Activated naive CD4-positive, alpha-beta T cell treated with anti-CD3 and anti-CD28 coated beads, Interleukin-2, amount 50 U/mL, for 16 hours (primary cell): ENCODE data around the gene RTRAF.
A peak's percentile ranks its signal among the peaks of the same experiment; 100 is the strongest.

Experiments
- DNase-seq: peaks from one replicate; pipeline ENCODE4 v3.0.0-alpha.2; 2020

Gene RTRAF

DNA sequence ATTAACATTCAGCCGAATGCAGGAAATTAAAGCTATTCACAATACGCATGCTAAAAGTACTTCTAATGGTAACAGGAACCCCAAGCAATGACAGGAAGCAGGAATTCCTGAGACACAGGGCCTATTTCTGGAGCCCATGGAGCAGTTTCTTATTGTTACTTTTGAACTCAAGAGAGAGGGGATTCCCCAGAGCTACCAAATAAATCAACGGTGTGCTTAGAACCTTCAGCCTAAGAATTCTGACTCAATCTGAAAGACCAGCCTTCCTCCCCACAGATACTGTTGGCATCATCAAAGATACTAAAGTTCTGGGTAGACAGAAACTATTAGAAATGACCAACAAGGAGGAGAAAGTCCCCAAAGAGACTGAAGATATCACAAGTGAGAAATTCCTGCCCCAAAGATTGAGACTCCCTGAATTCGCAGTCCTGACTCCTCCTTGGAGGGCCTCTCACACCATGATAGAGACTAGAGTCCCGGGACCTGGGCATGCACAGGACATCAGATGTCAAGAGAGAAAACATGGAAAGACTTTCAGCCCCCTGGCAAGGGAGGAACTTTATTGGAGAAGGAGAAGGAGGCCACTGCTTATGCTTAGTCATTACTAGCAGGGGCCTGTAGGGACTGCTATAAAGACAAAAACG is 32.7 kb downstream of the RTRAF start:
- DNase-seq: no peak

DNA sequence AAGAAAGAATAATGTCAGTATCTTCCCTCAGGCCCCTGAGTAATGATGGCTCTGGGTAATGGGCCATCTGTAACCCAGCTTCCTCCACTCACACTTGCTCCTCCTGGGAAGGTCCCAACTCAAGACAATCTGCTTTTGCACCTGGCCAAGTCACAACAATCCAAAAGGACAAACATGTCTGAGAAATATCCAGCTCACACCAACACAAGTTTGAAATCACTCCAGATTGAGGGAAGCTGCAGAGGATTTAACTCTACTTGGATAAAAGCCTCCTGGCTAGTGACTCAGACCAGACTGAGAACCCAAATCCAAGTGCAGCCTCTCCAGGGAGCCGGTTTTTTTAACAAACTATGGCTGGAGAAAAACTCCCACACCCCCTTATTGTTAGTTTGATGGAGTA is 34.2 kb downstream of the RTRAF start:
- no peak for DNase-seq

DNA sequence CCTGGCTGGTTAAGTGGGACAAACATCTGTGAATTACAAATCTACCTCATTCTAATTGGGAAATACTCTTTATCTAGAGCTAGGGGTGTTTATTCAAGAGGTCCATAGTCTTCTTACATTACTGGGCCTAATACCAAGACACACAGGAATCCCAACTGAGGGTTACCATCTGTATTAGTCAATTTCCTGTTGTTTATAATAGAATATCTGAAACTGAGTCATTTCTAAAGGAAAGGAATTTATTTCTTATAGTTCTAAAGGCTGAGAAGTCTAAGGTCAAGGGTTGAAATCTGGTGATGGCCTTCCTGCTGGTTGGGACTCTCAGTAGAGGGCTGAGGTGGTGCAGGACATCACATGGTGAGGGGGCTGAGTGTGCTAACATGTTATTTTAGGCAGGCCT is 36.0 kb downstream of the RTRAF start:
- DNase-seq: no peak

DNA sequence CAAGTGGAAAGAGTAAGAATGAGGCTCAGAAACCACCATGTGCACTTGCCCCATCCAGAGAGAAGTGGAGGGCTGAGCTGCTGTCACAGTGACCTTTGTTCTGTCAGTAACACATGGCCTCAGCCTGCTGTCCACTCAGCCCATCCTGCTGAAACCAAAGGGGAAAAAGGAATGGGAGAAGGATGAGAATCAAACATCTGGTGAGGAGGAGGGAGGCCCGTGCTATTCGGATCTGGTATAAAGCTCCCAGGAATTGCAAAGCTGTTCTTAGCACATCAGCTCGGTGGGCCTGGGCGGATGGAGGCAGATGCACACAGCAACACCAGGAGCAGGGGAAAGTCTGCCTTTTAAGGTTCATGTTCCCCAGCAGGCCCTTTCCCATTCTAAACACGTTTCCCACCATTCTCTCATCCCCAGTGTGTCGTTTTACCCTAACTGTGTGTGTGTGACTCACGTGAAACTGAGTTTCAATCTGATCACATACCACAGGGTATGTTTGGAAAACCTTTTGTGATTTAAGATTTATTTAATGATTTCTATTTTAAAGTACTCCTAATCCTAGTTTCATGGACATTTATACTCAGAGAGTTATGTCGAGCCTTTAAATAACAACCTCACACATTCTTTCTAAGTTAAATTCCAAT is 36.8 kb downstream of the RTRAF start:
- DNase-seq: no peak

- no peak for DNase-seq
These were observed 37.6 kb downstream of the RTRAF start for GRCh38 chr14:52026901-52027300.

DNA sequence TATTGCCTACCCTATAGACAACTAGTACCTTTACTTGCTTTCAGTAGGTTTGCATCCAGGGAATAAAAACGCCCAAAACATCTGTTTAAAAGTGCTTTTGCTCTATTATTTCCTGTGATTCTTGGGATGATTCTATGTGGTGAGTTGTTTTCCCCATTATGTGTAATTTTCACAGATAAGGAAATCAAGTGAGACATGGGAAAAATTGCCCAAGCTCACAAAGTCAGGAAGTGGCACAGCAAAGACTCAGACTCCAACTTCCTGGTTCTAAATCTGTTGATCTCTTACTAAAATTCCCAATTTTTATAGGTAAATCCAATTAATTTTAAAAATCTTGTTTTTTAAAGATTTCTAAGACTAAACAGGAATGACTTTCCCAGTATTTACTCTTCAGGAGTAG is 40.5 kb downstream of the RTRAF start:
- DNase-seq: no peak

DNA sequence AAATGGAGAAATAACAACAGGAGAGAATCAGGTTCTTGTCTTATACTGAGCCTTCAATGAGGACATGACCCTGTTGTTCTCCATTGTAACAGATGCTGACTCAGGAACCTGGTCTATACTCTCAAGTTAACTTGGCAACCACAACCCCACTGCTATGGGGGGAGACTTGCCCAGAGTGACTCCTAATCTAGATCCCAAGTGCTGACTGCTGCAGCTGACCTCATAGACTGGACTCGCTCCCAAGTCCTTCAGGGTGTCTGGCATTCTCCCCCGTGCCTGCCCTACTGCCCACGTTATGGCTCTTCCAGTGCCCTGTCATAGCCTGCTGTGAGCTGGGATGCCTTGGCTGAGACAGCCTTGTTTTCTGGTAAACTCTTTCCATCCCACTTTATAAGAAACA is 42.4 kb downstream of the RTRAF start:
- no peak for DNase-seq

GRCh38 chr14:52032204-52032801 is 43.0 kb downstream of the RTRAF start:
- no peak for DNase-seq

- no peak for DNase-seq
These were observed 43.8 kb downstream of the RTRAF start for GRCh38 chr14:52033101-52033642.

GRCh38 chr14:52039124-52039815 is 49.9 kb downstream of the RTRAF start:
- DNase-seq: no peak

DNA sequence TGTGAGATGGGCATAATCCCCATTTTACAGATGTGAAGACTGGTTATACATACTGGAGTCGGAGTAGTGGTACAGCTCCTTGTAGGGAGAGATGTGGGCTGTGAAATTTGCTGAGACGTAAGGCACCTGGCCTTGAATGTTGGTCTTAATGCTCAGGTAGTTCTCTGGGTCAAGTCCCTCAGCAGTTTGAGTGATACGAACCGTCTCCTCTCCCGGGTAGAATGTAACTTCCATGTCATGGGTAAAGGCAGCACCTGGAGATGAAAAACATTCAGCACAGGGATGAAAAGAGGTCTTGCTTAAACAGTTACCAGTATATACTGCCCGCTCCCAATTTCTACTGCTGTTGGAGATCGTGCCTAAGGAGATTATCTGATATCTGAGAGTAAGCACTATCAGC is 51.3 kb downstream of the RTRAF start:
- DNase-seq: no peak

DNA sequence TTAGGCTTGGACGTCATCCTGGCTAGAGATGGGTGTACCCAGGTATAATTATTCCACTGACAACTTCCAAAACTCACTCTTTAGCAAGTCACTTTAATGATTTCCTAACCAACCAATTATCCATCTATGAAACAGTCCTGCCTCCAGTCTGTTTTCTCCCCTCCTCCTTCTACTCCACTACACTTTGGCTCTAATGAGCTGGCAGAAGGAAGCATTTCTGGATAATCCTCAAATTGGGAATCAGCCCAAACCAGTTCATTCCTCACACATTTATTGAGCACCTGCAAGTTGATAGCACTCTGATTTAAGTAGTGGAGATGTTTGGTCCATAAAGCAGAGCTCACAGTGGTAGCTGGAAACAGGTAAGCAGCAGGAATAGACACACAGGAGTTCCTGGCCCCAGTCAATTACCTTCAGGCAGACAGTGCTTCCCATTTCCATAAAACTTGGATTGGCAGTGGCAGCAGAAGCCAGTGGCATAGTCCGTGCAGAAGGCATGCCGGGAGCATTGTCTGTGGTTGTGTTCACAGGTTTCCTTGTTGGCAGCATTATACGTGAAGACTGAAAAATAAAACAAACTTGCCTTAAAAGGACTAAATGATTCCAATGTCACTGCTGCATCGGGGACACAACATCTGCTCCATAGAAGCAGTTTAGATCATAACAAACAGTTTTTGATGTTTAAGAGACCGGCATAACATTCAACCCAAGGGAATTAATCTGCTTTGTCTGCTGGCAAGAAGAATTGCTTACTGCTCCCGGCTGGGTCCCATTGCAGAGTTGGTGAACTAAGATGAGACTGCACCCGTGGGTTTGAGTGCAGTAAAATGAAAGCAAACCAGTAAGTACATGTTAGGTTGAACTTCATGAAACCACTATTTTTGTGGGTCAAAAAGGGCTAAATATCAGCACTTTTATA is 53.3 kb downstream of the RTRAF start:
- DNase-seq: no peak

- DNase-seq: peak; percentile 24
These were observed 54.3 kb downstream of the RTRAF start for GRCh38 chr14:52043690-52044089.

DNA sequence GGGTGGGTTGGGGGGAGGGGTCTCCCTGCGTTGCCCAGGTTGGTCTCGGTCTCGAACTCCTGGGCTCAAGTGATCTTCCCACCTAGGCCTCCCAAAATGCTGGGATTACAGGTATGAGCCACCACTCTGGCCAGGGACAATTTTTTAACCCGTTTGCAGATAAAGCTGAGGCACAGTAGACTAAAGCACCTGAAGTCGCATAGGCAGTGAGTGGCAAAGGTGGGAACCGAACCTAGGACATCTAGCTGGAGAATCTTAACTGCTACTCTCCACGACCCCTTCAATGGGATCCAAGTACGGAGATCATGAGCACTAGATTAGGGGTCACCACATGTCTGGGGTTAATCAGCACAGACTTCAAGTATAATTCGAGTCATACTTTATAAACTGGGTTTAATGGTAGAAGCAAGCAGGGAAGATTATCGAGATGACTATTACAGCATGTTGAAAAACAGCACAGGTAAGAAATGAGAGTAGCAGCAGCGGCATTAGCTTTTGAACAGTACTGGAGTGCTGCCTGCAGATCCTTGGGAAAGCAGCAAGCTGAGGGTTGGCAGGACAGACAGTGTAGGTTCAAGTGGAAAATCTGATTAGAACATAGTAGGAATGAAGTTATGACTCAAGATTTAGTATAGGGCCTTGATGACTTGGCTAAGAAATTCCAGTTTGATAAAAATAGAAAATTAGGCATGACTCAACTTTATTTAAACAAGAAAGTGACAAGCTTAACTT is 55.6 kb downstream of the RTRAF start:
- DNase-seq: no peak

GRCh38 chr14:52046376-52046917 is 57.1 kb downstream of the RTRAF start:
- DNase-seq: no peak

GRCh38 chr14:52048116-52048515 is 58.8 kb downstream of the RTRAF start:
- DNase-seq: no peak

GRCh38 chr14:52048641-52049204 is 59.4 kb downstream of the RTRAF start:
- no peak for DNase-seq

DNA sequence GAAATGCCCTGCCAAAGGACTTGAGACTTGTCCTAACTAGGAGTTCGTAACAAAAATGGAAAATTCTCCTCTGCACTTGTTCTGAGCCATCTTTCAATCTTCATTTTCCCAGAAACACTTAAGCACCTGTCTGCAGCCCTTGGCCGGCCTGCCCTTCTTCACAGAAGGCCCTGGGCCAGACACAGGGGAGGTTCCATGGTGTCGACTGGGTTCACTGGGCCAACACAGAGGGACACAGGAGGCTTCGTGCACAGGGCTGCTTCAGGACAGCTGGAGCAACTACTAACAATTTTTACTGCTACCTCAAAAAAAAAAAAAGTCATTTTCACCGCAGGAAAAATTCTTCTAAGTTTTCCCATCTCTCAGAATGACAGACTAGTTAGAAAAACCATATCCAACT is 59.9 kb downstream of the RTRAF start:
- DNase-seq: no peak

DNA sequence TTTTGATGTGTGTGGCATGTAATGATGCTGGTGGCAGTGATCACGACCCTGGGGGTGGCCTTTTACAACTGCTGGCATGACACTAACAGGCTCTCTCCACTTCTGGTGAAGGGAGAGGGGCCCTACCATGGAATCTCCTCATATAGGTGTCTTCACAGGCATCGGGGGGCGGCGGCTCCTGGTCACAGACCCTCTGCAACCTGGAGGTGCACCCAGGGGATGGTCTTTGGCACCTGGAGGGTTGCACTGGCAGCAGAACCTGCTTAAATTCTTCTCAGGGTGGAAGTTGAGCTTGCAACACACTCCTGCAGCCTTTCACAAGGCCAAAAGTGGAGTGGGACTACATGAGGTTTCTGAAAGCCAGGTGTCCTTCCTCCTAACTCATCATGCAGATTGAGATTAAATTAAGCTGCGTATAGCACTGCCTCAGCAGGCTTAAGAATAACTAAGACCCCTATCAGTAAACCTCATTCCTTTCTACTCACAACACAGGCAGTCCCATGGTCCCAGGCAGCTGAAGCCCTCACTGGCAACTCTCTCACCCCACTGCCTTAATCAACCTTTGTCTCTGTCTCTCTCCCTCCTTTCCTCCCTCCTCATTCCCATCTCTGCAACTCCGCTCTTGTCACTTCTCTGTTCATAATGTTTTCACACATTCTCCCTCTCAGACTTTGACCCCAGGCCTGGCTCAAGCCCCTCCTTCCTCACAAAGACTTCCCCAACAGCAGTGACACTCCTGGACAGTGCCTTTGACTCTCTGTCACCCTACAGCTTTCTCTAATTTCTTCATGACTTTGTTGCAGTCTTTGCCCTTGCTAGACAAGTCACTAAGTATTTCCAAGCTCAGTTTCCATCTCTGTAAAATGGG is 60.6 kb downstream of the RTRAF start:
- no peak for DNase-seq

- DNase-seq: no peak
These were observed 61.9 kb downstream of the RTRAF start for GRCh38 chr14:52051251-52051650.
